ENCODE results near the gene FGFR4.

Gene FGFR4

GRCh38 chr5:177103523-177104253, 17.0 kb downstream of the FGFR4 start:
- DNase-seq (ENCODE audit: low read depth in 2 of 2), result no peak

GRCh38 chr5:177105691-177106476, 19.2 kb downstream of the FGFR4 start:
- DNase-seq (ENCODE audit: low read depth in 2 of 2), result no peak

DNA sequence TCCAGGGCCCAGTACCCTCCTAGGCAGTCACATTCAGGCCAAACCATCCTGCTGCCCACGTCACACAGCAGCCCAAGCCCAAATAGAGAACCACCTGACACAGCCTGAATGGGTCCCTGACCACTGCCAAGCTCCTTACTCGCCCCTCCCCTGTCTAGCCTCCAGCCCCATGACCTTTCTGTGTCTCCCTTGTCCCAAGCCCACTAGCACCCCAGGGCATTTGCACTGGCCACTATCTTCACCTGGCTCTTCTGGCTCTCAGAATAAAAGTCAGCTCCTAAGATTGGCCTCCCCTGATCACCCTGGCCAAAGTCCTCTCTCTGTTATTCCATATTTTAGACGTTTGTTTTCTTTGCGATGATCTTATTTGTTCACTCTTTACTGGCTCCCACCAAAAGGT, 20.4 kb downstream of the FGFR4 start:
- no peak for DNase-seq (ENCODE audit: low read depth in 2 of 2)

DNA sequence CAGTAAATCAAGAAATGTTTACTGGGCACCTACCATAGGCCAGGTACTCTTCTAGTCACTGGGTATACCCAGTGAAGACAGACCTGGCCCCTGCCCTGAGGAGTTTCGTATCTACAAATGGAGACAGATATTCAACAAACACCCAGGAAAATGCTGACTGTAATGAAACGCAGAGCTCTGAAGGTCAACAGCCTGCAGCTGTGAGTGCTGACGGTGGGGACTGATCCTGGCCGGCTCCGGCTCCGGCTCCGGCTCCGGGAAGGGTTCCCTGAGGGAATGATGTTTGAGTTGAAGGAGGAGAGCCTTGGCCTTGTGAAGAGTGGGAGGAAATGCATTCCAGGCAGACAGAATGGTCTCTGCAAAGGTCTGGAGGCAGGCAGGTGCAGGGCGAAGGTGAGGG, 23.1 kb downstream of the FGFR4 start:
- no peak for DNase-seq (ENCODE audit: low read depth in 2 of 2)

DNA sequence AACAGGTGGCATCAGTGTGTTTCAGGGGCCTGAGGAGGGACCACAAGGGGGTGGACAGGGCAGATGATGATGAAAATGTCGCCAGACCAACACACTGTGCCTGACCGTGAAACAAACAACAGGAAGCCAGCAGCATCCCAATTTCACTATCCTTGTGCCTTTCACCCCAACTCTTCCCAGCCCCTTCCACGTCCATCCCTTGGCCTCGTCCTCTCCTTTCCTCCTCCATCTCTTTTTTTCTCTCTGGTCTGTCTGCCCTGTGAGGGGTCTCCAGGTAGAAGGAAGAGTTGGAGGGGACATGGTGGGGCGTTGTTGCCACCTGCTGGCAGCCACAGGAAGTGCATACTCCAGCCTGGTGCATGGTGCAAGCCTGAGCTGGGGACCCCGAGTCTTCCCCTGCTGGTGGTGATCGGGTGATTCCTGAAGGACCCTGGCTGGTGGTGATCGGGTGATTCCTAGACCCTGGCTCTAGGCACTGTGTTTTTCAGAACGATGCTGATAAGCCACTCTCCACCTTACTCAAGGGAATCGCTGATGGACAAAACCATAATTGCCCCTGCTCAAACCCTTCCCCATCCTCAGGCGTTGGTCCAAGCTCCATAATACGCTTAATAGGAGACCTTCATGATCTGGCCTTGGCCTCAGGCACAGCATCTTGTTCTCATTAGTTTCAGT, 25.1 kb downstream of the FGFR4 start:
- peak; percentile 26 to 34 for DNase-seq (ENCODE audit: low read depth in 2 of 2)

GRCh38 chr5:177112589-177113220, 26.0 kb downstream of the FGFR4 start:
- no peak for DNase-seq (ENCODE audit: low read depth in 2 of 2)

DNA sequence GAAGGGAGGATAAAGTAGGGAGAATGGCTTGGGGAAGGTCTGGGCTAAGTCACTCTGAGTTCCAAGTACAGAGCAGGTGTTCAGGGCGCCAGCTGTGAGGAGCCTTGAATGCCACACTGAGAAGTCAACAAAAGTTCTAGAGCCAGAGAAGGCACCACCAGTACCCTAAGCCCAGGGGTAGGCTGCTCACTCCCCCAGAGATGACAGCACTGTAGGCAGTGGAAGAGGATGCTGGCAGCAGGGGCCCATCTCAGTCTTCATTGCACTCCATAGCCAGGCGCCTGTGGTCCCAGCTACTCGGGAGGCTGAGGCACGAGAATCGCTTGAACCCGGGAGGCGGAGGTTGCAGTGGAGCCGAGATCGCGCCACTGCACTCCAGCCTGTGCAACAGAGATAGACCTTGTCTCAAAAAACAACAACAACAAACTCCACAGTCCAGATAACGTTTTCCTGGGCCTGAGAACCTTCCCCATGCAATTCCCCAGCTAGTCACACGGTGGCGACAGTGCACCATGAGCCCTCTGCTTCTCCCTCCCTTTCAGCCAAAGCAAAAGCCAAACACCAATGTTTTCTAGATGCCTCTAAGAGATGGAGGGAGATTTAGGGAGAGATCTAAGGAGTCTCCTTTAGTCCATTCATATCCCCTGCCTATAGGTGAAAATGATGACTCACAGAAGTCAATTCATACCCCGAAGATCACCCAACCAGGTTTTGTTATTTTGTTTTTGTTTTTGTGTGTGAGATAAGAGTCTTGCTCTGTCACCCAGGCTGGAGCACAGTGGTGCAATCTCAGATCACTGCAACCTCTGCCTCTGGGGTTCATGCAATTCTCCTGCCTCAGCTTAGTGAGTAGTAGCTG, 27.1 kb downstream of the FGFR4 start:
- DNase-seq (ENCODE audit: low read depth in 2 of 2), result peak; percentile 54 to 55

GRCh38 chr5:177116631-177117373, 30.1 kb downstream of the FGFR4 start:
- DNase-seq (ENCODE audit: low read depth in 2 of 2), result peak; percentile 71 to 77

DNA sequence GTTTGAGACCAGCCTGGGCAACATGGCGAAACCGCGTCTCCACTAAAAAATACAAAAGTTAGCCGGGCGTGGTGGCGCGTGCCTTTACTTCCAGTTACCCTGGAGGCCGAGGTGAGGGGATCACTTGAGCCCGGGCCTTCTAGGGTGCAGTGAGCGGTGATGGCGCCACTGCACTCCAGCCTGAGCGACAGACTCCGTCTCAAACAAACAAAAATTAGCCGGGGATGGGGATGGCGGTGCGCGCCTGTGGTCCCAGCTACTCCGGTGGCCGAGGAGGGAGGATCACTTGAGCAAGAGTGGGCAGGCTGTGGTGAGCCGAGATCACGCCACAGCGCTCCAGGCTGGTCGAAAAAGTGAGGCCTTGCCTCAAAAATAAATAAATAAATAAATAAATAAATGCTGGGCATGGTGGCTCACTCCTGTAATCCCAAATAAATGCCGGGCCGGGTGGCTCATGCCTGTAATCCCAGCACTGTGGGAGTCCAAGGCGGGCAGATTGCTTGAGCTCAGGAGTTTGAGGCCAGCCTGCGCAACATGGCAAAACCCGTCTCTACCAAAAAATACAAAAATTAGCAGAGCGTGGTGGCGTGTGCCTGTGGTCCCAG, 30.8 kb downstream of the FGFR4 start:
- no peak for DNase-seq (ENCODE audit: low read depth in 2 of 2)

- no peak for DNase-seq (ENCODE audit: low read depth in 2 of 2)
Observed at GRCh38 chr5:177122566-177122965, 35.9 kb downstream of the FGFR4 start.

DNA sequence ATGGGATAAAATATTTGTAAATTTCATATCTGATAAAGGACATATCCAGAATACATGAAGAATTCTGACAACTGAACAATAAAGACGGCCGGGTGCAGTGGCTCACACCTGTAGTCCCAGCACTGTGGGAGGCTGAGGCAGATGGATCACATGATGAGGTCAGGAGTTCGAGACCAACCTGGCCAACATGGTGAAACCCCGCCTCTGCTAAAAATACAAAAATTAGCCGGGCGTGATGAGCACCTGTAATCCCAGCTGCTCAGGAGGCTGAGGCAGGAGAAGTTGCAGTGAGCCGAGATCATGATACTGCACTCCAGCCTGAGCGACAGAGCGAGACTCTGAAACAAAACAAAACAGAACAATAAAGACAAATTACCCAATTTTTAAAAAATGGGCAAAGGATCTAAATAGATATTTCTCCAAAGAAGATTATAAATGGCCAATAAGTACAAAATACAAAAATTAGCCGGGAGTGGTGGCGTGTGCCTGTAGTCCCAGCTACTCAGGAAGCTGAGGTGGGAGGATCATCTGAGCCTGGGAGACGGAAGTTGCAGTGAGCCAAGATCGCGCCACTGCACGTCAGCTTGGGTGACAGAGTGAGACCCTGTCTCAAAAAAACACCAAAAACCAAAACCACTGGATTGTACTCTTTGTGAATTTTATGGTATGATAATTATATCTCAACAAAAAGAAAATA, 37.2 kb downstream of the FGFR4 start:
- no peak for DNase-seq (ENCODE audit: low read depth in 2 of 2)

- DNase-seq (ENCODE audit: low read depth in 2 of 2), result no peak
Observed at GRCh38 chr5:177124486-177124991, 37.8 kb downstream of the FGFR4 start.

DNA sequence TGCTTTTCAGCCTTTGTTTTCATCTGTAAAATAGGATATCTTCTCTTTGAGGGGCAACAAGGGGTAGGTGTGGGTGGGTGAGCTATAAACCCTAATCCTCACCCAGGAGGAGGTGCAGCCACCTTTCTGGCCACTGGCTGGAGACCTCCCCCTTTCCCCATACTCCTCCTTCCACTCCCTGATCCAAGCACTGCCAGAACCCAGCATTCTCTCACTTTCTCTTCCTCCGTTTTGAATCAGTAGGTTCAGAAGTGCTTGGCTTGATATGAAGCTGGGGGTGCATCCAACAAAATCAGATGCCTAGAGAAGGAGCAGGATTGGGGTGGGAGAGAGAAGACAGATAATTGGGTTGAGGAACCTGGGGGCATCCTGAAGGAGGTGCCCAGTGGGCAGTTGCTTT, 40.1 kb downstream of the FGFR4 start:
- DNase-seq (ENCODE audit: low read depth in 2 of 2), result no peak

DNA sequence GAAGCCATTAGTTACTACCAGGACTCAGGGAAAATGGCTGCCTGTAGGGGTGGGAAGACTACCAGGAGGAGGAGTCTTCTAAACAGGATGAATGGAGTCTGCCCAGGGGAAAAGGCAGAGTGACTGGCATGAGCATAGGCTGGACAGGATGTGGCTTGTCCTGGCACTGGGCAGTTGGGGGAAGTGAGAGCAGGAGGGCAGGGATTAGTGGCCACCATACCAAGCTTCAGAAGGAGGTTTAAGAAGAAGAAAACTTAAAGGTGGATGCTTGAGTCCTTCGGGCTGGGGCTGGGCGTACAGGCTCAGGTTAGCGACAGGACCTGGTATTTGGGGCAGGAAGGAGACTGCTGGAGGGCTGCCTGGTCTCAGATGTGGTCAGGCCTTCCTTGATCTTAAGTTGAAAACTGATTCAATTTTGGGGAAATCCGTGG, 41.9 kb downstream of the FGFR4 start:
- DNase-seq (ENCODE audit: low read depth in 2 of 2), result no peak

- DNase-seq (ENCODE audit: low read depth in 2 of 2), result no peak
Observed at GRCh38 chr5:177130211-177131018, 43.7 kb downstream of the FGFR4 start.

DNA sequence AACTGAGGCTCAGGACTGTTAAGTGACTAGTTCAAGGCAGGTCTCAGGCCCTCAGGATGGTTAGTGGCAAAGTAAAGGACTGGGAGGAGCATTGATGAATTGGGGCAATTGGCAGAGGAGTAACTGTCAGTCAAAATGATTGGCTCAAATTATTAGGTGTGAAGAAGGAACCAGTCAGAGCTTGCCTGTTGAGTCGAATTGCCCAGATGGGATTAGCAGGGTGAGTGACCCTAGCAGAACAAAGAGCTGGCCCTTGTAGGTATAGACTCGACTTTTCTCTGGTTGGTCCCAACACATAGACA, 44.3 kb downstream of the FGFR4 start:
- no peak for DNase-seq (ENCODE audit: low read depth in 2 of 2)

- DNase-seq (ENCODE audit: low read depth in 2 of 2), result no peak
Observed at GRCh38 chr5:177131352-177132135, 44.8 kb downstream of the FGFR4 start.
